SIG-M5 (cell line): ENCODE measurements around the gene NAA30.

Experiments used
- DNase-seq: peaks from one replicate; lab custom pipeline; 2025; lab: John Stamatoyannopoulos, UW

Gene NAA30

GRCh38 chr14:57400556-57401494 is 10.4 kb downstream of the NAA30 start:
- no peak for DNase-seq

- DNase-seq: no peak
These were observed 11.1 kb downstream of the NAA30 start for GRCh38 chr14:57401501-57401900.

GRCh38 chr14:57402173-57402852 is 11.9 kb downstream of the NAA30 start:
- no peak for DNase-seq

GRCh38 chr14:57403521-57403864 is 13.1 kb downstream of the NAA30 start:
- DNase-seq: no peak

GRCh38 chr14:57405562-57405961 is 15.2 kb downstream of the NAA30 start:
- DNase-seq: no peak

GRCh38 chr14:57408037-57408436 is 17.7 kb downstream of the NAA30 start:
- DNase-seq: no peak

- no peak for DNase-seq
These were observed 18.2 kb downstream of the NAA30 start for GRCh38 chr14:57408634-57409033.

- no peak for DNase-seq
These were observed 22.0 kb downstream of the NAA30 start for GRCh38 chr14:57412341-57412740.

- no peak for DNase-seq
These were observed 23.5 kb downstream of the NAA30 start for GRCh38 chr14:57413849-57414248.

GRCh38 chr14:57417228-57417627 is 26.8 kb downstream of the NAA30 start:
- no peak for DNase-seq

GRCh38 chr14:57418999-57419398 is 28.6 kb downstream of the NAA30 start:
- DNase-seq: no peak

GRCh38 chr14:57420033-57420432 is 29.6 kb downstream of the NAA30 start:
- no peak for DNase-seq

- DNase-seq: no peak
These were observed 30.6 kb downstream of the NAA30 start for GRCh38 chr14:57420986-57421385.

GRCh38 chr14:57435923-57436322 is 45.5 kb downstream of the NAA30 start:
- DNase-seq: no peak

- DNase-seq: no peak
These were observed 71.5 kb downstream of the NAA30 start for GRCh38 chr14:57461777-57462320.

GRCh38 chr14:57462551-57462950 is 72.2 kb downstream of the NAA30 start:
- DNase-seq: no peak

- no peak for DNase-seq
These were observed 73.8 kb downstream of the NAA30 start for GRCh38 chr14:57464008-57464730.
